Omental fat pad (tissue), 4 donors: Measurements from ENCODE around the gene CIBAR2. TPM values are rescaled to one million over a fixed set of nuclear protein-coding genes. Genes with fewer than 3 reads are reported as not detected.
A peak's percentile ranks its signal among the peaks of the same experiment; 100 is the strongest.

Experiments used
- ATAC-seq: fragments of 150-250 bp; one replicate; pipeline ENCODE4 v1.9.1; 2016; ENCODE audit warnings: mild to moderate bottlenecking, moderate library complexity; ENCODE audit not compliant: low FRiP score
- DNase-seq: peaks from one replicate; pipeline ENCODE4 v3.0.0-alpha.2; 2019; ENCODE audit warnings: low spot score
- total RNA-seq, 4 donors: library from RNA; depleted of rRNA; stranded (reverse); fragments of >200 nt; gene quantifications; one replicate each; pipeline ENCODE4 v1.1.0, GENCODE V29; 2016
- TF ChIP-seq, protein P1 (sequence below), 3 donors: fragments of 450-650 bp; IDR thresholded peaks; one replicate each; pipeline ENCODE4 v1.5.1; 2016 to 2017; ENCODE audit warnings: antibody characterized with exemption in 3 of 3, mild to moderate bottlenecking in 3 of 3, moderate library complexity in 2 of 3

Gene CIBAR2
- total RNA-seq, 4 donors from 2014 or later = not detected

GRCh38 chr16:85128079-85128837, 16.0 kb upstream of the CIBAR2 start:
- no peak for DNase-seq
- TF ChIP-seq, protein P1, sequence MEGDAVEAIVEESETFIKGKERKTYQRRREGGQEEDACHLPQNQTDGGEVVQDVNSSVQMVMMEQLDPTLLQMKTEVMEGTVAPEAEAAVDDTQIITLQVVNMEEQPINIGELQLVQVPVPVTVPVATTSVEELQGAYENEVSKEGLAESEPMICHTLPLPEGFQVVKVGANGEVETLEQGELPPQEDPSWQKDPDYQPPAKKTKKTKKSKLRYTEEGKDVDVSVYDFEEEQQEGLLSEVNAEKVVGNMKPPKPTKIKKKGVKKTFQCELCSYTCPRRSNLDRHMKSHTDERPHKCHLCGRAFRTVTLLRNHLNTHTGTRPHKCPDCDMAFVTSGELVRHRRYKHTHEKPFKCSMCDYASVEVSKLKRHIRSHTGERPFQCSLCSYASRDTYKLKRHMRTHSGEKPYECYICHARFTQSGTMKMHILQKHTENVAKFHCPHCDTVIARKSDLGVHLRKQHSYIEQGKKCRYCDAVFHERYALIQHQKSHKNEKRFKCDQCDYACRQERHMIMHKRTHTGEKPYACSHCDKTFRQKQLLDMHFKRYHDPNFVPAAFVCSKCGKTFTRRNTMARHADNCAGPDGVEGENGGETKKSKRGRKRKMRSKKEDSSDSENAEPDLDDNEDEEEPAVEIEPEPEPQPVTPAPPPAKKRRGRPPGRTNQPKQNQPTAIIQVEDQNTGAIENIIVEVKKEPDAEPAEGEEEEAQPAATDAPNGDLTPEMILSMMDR (IDR thresholded peaks at IDR 0.05) = no peak
- ATAC-seq = no peak

DNA sequence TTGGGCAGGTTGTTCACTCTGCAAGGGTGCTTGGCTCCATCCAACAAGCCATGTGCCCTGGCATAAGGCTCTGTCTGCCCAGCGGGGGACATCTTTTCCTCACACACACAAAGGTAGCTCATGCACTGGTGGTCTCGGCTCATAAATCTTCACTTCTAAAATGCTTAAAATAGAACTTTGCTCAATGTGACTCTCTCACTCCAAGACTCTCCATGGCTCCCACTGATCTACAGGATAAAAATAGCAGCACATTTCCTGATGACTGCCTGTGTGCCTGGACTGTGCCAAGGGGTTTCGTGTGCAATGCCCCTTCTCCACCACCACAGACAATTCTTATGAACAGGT, 15.1 kb upstream of the CIBAR2 start:
- no peak for ATAC-seq
- DNase-seq = no peak
- TF ChIP-seq, protein P1 (IDR thresholded peaks at IDR 0.05) = no peak

GRCh38 chr16:85126705-85127378, 14.6 kb upstream of the CIBAR2 start:
- ATAC-seq = peak; percentile 90
- DNase-seq = no peak
- TF ChIP-seq, protein P1 (IDR thresholded peaks at IDR 0.05) = no peak

DNA sequence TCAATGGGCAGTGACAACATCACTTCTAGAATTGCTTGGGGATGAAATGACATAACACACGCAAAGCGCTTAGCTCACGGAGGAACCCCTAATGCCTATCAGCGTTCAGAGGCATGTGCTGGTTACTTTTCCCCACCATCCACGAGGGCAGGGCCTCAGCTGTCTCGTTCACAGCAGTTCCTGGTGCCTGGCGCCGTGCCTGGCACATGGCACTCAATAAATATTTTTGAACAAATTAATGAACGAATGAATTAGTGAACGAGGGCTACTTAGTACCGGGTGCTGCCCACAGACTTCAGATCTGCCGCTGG, 14.1 kb upstream of the CIBAR2 start:
- TF ChIP-seq, protein P1 (IDR thresholded peaks at IDR 0.05) = no peak
- ATAC-seq = no peak
- DNase-seq = no peak

- ATAC-seq (no peak), DNase-seq (no peak)
- TF ChIP-seq, protein P1 (IDR thresholded peaks at IDR 0.05) = no peak
Observed at GRCh38 chr16:85125570-85126393, 13.5 kb upstream of the CIBAR2 start.

- TF ChIP-seq, protein P1 (IDR thresholded peaks at IDR 0.05) = no peak
- ATAC-seq (no peak), DNase-seq (no peak)
Observed at GRCh38 chr16:85124636-85125346, 12.5 kb upstream of the CIBAR2 start.
